IPS-11a (cell line): ENCODE measurements around the gene ANKS1B.

Experiments
- H3K4me3 ChIP-seq: one replicate; pipeline ENCODE4 v1.5.1; 2013; ENCODE audit warnings: low read depth, low read length, control low read depth

The ANKS1B gene

DNA sequence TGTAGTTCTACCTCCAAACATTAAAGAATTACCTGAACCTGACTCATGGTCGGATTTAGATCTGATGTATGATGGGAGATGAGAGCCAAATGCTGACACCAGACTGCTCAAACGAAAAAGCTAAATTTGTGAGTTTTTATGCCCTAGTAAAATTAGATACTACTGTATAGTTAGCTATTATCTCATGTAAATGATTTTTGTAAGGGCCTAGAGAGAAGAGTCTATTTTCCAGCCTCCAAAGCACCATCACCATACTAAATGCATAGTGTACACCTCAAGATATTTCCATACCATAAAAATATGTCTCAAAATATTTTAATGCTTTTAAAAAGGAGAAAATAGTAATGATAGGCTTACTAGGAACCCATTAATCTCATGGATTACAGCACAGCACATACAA lies 18.3 kb downstream of the ANKS1B start:
- no peak overlapping the region for H3K4me3 ChIP-seq

- H3K4me3 ChIP-seq: no peak overlapping the region
Measured at GRCh38 chr12:99960311-99960710, 24.4 kb downstream of the ANKS1B start.

- no peak overlapping the region for H3K4me3 ChIP-seq
Measured at GRCh38 chr12:99959549-99960170, 25.1 kb downstream of the ANKS1B start.

DNA sequence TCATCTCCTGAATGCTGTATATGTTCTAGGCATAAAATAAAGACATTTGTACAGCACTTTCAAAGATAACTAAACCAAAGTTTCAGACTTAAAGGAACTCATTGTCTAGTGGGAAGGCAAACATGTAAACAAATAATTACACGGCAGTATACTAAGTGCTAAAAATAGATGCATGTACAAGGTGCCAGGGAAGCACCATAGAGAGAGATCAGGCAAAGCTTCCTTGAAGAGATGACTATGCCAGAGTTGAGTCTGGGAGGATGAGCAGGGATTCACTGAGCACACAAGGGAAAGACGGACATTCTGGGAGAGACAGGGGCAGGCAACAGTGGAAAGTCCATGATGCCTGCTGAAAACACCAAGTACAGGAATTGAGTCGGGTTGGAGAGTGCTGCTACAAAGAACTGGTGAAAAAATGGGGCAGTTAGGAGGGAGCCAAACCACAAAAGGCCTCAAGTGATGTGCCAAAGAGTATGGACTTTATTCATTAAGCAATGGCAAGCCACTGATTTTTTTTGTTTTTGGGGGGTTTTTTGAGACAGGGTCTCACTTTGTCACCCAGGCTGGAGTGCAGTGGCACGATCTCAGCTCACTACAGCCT lies 26.8 kb downstream of the ANKS1B start:
- H3K4me3 ChIP-seq: no peak overlapping the region

- H3K4me3 ChIP-seq: no peak overlapping the region
Measured at GRCh38 chr12:99954724-99955123, 30.0 kb downstream of the ANKS1B start.

DNA sequence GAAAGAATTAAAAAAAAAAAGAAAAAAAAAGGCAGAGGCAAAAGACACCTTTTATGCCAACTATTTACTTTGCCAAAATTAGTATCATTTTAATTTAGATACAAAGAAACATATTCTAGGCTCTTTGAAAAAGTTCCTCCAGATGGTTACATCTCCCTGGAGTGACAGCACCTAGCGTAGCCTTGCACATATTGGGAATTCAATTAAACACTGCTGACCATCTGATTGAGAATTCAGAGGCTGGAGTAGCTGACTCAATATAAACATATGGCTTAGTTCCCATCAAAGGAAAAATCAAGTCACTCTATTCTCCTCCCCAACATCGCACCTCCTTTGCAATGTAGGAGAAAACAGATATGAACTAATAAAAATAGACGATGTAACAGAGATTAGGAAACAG lies 36.4 kb downstream of the ANKS1B start:
- no peak overlapping the region for H3K4me3 ChIP-seq

DNA sequence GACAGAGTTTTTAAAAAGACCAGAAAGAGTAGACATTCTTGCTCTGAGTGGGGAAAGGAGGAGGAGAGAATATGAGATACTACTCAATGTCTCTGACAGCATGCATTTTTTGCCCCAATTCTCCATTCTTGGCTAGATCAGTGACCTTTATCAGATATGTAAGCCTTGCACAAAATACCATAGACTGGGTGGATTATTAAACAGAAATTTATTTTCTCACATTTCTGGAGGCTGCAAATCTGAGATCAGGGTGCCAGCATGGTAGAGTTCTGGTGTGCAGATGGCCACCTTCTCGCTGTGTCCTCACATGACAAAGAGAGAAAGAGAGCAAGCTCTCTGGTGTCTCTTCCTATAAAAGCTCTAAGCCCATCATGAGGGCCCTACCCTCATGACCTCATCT lies 38.6 kb downstream of the ANKS1B start:
- H3K4me3 ChIP-seq: no peak overlapping the region

DNA sequence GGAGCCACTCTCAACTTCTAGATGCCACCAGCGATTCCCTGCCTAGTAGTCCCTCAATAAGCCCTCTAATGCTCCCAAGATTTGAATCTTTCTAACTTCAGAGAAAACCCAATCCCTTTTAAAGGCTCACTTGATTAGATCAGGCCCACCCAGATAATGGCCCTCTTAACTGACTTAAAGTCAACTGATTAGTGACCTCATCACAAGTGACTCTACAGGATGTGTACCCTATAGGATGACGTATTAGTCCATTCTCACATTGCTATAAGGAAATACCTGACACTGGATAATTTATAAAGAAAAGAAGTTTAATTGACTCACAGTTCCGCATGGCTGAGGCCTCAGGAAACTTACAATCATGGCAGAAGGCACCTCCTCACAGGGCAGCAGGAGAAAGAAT lies 49.1 kb downstream of the ANKS1B start:
- H3K4me3 ChIP-seq: no peak overlapping the region

DNA sequence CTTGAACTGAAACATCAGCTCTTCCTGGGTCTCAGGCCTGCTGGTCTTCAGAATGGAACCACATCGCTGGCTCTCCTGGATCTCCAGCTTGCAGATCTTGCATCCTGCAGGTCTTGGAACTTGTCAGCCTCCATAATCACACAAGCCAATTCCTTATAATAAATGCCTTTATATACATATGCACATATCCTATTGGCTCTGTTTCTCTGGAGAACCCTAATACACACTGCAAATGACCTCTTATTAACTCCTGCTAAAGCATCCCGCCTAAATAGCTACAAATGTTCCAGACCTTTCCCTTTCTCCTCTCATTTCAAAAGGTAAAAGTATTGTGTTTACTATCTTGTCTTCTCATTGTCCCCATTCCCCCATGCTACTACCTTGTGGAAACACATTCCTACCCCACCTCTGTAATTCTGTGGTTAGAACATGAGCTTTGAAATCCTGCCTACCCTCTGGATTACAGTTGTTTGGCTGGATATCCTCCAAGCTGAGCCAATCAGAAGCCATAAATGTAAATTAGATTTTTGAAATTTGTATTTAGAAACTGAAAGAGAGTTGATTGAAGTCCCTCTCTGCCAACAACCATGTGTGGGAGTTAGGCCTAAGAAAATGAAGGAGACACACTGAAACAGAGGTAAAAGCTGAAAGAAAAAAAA lies 58.1 kb downstream of the ANKS1B start:
- H3K4me3 ChIP-seq: no peak overlapping the region

GRCh38 chr12:99920353-99920960 lies 64.3 kb downstream of the ANKS1B start:
- H3K4me3 ChIP-seq: no peak overlapping the region

- H3K4me3 ChIP-seq: no peak overlapping the region
Measured at GRCh38 chr12:99917711-99918402, 66.9 kb downstream of the ANKS1B start.

DNA sequence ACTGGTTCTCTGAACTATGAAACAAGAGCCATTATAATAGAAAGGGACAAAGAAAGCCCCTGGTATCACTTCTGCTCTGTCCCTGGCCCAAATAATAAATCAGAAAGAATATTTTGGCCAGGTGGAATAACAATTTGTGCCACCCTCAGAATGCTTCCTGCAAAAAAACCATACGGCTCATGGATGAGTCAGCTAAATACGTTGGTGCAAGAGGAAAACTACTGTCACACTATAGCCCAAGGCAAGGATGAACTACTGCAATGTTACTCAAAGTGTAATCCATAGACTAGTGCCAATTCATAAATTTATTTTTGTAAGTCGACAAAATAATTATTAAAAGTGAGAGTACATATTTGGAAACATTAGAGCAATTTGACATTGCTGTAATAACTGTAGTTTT lies 68.2 kb downstream of the ANKS1B start:
- no peak overlapping the region for H3K4me3 ChIP-seq

DNA sequence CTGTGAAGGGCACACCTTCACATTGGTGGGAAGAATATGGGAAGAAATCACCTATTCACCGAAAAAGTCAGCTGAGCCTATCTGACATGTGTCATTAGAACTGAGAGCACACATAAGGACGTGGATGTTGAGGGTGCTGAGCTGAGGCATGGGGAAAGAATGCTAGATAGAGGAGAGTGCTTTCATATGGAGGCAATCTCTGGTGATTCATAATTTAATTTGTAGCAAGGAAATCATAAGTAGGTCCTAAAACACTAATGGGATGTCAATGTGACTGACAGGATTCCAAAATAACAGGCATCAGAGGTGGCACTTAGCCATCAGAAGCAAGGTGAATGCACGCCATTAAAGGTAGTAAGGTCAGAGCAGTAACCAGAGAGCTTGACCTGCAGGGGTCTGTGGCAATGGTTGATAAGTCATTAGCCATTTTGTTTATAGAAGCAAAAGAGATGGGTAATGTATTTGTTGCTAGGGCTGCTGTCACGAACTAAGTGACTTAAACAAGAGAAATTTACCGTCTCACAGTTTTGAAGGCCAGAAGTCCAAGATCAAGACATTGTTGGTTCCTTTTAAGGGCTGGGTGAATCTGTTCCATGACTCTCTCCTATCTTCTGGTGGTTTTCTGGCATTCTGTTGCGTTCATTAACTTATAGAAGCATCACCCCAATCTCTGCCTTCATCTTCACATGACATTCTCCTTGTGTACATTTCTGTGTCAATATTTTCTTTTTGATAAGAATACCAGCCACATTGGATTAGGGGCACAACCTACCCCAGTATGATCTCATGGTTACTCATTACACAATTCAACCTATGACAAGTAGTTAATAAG lies 69.3 kb downstream of the ANKS1B start:
- no peak overlapping the region for H3K4me3 ChIP-seq

- no peak overlapping the region for H3K4me3 ChIP-seq
Measured at GRCh38 chr12:99914206-99914605, 70.5 kb downstream of the ANKS1B start.

GRCh38 chr12:99911967-99912366 lies 72.8 kb downstream of the ANKS1B start:
- H3K4me3 ChIP-seq: no peak overlapping the region

DNA sequence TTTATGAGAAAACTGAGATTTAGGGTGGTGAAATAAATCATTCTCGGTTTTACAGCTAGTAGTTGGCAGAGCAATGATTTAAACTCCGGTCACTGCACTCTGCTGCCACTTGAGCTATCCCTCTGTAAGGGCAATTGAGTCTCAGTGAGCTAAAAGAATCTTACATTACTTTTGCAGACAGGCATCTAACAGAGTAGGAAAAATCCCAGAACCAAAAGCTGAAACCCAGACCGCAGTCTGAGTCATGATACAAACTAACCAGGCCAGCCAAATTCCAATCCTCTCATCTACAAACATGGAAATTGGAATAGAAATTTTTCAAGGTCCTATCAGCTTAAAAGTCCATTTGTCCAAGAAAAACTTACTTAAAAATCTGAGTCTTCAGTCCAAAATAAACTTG lies 73.7 kb downstream of the ANKS1B start:
- no peak overlapping the region for H3K4me3 ChIP-seq

GRCh38 chr12:99910342-99910741 lies 74.4 kb downstream of the ANKS1B start:
- no peak overlapping the region for H3K4me3 ChIP-seq

GRCh38 chr12:99906786-99907579 lies 77.8 kb downstream of the ANKS1B start:
- H3K4me3 ChIP-seq: no peak overlapping the region

- no peak overlapping the region for H3K4me3 ChIP-seq
Measured at GRCh38 chr12:99901181-99901580, 83.6 kb downstream of the ANKS1B start.

DNA sequence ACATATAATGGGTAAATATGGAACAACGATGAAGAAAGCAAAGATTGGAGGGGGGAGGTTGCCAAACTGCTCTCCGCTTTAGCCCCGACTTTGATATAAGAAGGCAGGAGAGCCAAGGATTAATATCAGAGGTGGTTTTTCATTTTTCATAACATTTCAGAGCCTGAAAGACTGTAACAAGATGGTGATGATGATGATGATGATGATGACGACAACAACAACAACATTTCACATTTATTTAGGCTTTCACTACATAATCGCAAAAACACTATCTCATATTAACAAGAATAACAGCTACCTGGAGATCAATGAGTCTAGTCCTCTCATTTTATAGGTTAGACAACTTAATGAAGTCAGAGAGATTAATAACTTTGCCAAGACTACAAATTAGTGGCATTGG lies 86.1 kb downstream of the ANKS1B start:
- H3K4me3 ChIP-seq: no peak overlapping the region
